Calu3 (cell line): ENCODE measurements around the gene LAMA2. TPM values are rescaled to one million over a fixed set of nuclear protein-coding genes. Genes with fewer than 3 reads are reported as not detected.

Experiments used
- BruUV-seq: library from RNA; stranded (reverse); fragments of 400-500 nt; replicated peaks from 2 replicates; lab custom pipeline; 2021; lab: Mats Ljungman, UMichigan
- CTCF ChIA-PET: fragments of 300-600 bp; sonication (Branson Sonifier 250); formaldehyde crosslinking; loops from one replicate; lab custom pipeline; 2022; ENCODE audit warnings: antibody characterized with exemption; lab: Charles Lee
- DNase-seq: peaks from one replicate; pipeline ENCODE4 v3.0.0; 2022
- H3K27ac Mint-ChIP-seq: one replicate; pipeline ENCODE4 v1.8.0; 2022; ENCODE audit warnings: mixed read lengths; ENCODE audit not compliant: unreplicated experiment
- H3K27me3 Mint-ChIP-seq: one replicate; pipeline ENCODE4 v1.8.0; 2022; ENCODE audit warnings: mixed read lengths; ENCODE audit not compliant: unreplicated experiment
- H3K36me3 Mint-ChIP-seq: one replicate; pipeline ENCODE4 v1.8.0; 2022; ENCODE audit warnings: mild to moderate bottlenecking, moderate library complexity, mixed read lengths; ENCODE audit not compliant: insufficient read depth, unreplicated experiment
- H3K4me1 Mint-ChIP-seq: one replicate; pipeline ENCODE4 v1.8.0; 2022; ENCODE audit warnings: mild to moderate bottlenecking, low read depth, mixed read lengths; ENCODE audit not compliant: unreplicated experiment
- H3K4me3 Mint-ChIP-seq: one replicate; pipeline ENCODE4 v1.8.0; 2022; ENCODE audit warnings: mild to moderate bottlenecking, low read depth, moderate library complexity, mixed read lengths; ENCODE audit not compliant: unreplicated experiment
- H3K9me3 Mint-ChIP-seq: one replicate; pipeline ENCODE4 v1.8.0; 2022; ENCODE audit warnings: low read depth, mixed read lengths; ENCODE audit not compliant: unreplicated experiment
- intact Hi-C: fragments of 100-400 bp; cut with micrococcal nuclease; formaldehyde crosslinking; loops from one replicate; pipeline ENCODE4 v1.10.0; 2022; ENCODE audit not compliant: unreplicated experiment
- total RNA-seq: library from RNA; stranded (reverse); gene quantifications from 2 replicates; pipeline ENCODE4 v1.2.3, GENCODE V29; 2022
- TF ChIP-seq, protein P1 (sequence below): fragments of 200-600 bp; IDR thresholded peaks from one replicate; pipeline ENCODE4 v1.8.0; 2022; ENCODE audit warnings: antibody characterized with exemption; ENCODE audit not compliant: unreplicated experiment

The LAMA2 gene
- total RNA-seq, 1 experiment from 2014 or later, result 0.80 TPM

DNA sequence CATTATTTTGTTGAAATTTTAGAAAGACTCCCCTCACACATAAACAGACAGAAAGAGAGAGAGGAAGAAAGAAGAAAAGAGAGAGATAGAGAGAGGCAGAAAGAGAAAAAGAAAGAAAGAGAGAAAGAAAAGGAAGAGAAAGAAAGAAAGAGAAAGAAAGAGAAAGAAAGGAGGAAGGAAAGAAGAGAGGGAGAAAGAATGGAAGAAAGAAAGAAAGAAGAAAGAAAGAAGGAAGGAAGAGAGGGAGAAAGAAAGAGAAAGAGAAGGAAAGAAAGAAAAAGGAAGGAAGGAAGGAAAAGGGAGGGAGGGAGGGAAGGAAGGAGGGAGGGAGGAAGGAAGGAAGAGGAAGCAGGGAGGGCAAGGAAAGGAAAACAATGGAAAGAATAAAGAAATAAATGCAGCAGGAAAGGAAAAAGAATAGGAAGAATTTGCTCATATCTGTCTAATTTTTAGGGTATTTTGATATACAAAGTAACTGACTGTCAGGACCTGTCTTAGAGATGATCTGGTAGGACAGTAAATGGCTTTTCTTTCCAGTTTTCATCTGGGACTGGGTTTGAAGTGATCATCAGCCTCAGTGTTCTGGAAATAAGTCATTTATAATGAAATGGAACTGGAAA is 325.6 kb downstream of the LAMA2 start:
- Mint-ChIP-seq H3K4me1 (no peaks in the 10 kb centered on the region), H3K27ac (no peak overlapping the region), H3K36me3 (no peaks in the 10 kb centered on the region), H3K27me3 (no peaks in the 10 kb centered on the region), H3K9me3 (no peaks in the 10 kb centered on the region), H3K4me3 (no peak overlapping the region)
- no TSS peak for BruUV-seq
- DNase-seq, result no peak
- TF ChIP-seq, protein P1, sequence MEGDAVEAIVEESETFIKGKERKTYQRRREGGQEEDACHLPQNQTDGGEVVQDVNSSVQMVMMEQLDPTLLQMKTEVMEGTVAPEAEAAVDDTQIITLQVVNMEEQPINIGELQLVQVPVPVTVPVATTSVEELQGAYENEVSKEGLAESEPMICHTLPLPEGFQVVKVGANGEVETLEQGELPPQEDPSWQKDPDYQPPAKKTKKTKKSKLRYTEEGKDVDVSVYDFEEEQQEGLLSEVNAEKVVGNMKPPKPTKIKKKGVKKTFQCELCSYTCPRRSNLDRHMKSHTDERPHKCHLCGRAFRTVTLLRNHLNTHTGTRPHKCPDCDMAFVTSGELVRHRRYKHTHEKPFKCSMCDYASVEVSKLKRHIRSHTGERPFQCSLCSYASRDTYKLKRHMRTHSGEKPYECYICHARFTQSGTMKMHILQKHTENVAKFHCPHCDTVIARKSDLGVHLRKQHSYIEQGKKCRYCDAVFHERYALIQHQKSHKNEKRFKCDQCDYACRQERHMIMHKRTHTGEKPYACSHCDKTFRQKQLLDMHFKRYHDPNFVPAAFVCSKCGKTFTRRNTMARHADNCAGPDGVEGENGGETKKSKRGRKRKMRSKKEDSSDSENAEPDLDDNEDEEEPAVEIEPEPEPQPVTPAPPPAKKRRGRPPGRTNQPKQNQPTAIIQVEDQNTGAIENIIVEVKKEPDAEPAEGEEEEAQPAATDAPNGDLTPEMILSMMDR, result no peak
- CTCF ChIA-PET, result no interaction called here
- intact Hi-C loops, result no loop called here

DNA sequence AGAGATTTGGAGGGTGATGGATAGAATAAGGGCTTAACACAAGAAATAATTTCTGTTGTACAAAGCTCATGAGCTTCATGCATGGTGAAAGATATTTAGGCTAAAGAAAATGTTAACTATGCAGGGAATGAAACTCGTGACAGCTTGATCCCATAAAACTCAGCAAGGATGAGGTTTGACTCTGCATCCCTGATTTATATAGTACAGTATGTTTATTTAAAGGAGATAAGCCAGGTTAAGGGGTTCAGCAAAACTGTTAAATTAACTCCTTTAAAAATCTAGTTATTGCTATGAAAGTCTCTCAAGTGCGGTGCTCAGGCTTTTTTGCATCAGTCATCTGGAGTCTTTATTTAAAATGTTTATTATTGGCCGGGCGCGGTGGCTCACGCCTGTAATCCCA is 326.4 kb downstream of the LAMA2 start:
- BruUV-seq, result no TSS peak
- Mint-ChIP-seq H3K4me3 (no peak overlapping the region), H3K27ac (no peak overlapping the region)

DNA sequence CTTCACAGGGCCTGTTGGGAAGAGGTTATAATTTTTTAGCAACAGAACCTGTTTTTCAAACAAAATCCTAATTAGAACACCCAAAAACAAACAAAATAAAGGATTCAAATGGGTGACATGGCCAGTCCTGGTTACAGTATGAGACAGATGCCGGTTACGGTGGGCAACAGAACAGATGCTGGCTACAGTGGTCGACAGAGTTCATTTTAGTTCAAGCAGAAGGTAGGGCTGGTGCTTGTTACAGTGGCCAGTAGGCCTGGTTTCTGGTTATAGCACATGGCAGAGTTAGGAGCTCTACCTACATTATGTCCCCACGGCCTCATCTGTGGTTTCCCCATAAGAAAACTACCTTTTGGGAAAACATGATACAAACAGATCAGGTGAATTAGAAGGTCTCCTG is 327.7 kb downstream of the LAMA2 start:
- Mint-ChIP-seq H3K27ac (no peak overlapping the region), H3K4me3 (no peak overlapping the region), H3K27me3 (no peaks in the 10 kb centered on the region), H3K36me3 (no peaks in the 10 kb centered on the region), H3K4me1 (no peaks in the 10 kb centered on the region), H3K9me3 (no peaks in the 10 kb centered on the region)
- TF ChIP-seq, protein P1, result no peak
- intact Hi-C loops, result no loop called here
- CTCF ChIA-PET, result no interaction called here
- BruUV-seq, result no TSS peak
- no peak for DNase-seq

More for the DNA sequence above, 326.4 kb downstream of the LAMA2 start:
- CTCF ChIA-PET, result no interaction called here
- TF ChIP-seq, protein P1, result no peak
- intact Hi-C loops, result no loop called here
- no peaks in the 10 kb centered on the region for H3K36me3 Mint-ChIP-seq
- H3K9me3 Mint-ChIP-seq, result no peaks in the 10 kb centered on the region
- no peak for DNase-seq
- H3K27me3 Mint-ChIP-seq, result no peaks in the 10 kb centered on the region
- H3K4me1 Mint-ChIP-seq, result no peaks in the 10 kb centered on the region

DNA sequence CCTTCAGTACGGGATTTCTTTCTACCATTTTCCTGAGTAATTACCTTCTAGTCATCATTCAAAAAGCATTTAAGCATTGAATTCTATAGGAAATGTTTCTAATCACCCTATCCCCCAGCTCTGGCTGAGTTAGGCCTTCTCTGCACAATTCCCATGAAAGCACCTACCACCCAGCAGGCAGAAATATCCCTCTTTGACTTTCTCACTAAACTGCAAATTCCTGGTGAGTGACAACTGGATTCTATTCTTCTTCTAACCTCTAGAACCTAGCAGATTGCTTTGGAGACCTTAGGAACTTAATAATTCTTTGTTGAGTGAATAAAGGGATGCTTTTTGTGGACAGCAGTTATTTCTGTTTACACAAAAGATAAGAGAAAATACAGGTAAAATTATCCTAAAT is 328.7 kb downstream of the LAMA2 start:
- intact Hi-C loops, result no loop called here
- CTCF ChIA-PET, result no interaction called here
- no peak for DNase-seq
- TF ChIP-seq, protein P1, result no peak
- H3K27ac Mint-ChIP-seq, result no peak overlapping the region
- H3K27me3 Mint-ChIP-seq, result no peaks in the 10 kb centered on the region
- H3K4me1 Mint-ChIP-seq, result no peaks in the 10 kb centered on the region
- H3K9me3 Mint-ChIP-seq, result no peaks in the 10 kb centered on the region
- H3K36me3 Mint-ChIP-seq, result no peaks in the 10 kb centered on the region
- no peak overlapping the region for H3K4me3 Mint-ChIP-seq
- BruUV-seq, result no TSS peak
